Measurements from ENCODE around the gene CRIM1. TPM values are rescaled to one million over a fixed set of nuclear protein-coding genes. Genes with fewer than 3 reads are reported as not detected.

The CRIM1 gene
- total and polyA plus RNA-seq, 7 experiments from 2014 or later: 0.10 to 7.1 (median 0.92) TPM

GRCh38 chr2:36570416-36570815, 214.8 kb downstream of the CRIM1 start:
- DNase-seq (no peak), ATAC-seq (no peak)
- Mint-ChIP-seq H3K27me3 (no peaks in the 10 kb centered on the region), H3K4me3 (no peak overlapping the region), H3K27ac (no peak overlapping the region), H3K9me3 (no peaks in the 10 kb centered on the region), H3K4me1 (peaks cover 0 to 5% (median 1%) of the 10 kb centered on the region in 7 donors), H3K36me3 (peaks cover 16 to 72% (median 49%) of the 10 kb centered on the region in 5 donors)
- intact Hi-C loops (cut with micrococcal nuclease): no loop called here
- ChIA-PET CTCF (no interaction called here), POLR2A (no interaction called here)
- Histone ChIP-seq H3K4me3 (ENCODE audit: low read length) (no peak overlapping the region), H3K9me3 (ENCODE audit: control insufficient read depth in 2 of 3, low read length in 3 of 3) (no peaks in the 10 kb centered on the region), H3K4me1 (ENCODE audit: control insufficient read depth in 2 of 2, insufficient read depth in 2 of 2, low read length in 2 of 2) (no peaks in the 10 kb centered on the region), H3K36me3 (ENCODE audit: control insufficient read depth in 2 of 3, insufficient read depth in 3 of 3, low read length in 3 of 3) (peaks cover 0 to 6% (median 3%) of the 10 kb centered on the region in 3 experiments), H3K27ac (ENCODE audit: low read depth, low read length) (no peak overlapping the region), H3K27me3 (ENCODE audit: control insufficient read depth in 2 of 2, insufficient read depth in 2 of 2, low read length in 2 of 2) (no peaks in the 10 kb centered on the region)

- H3K27ac Mint-ChIP-seq: no peak overlapping the region
- H3K9me3 Mint-ChIP-seq: no peaks in the 10 kb centered on the region
- no peak for ATAC-seq
- H3K4me3 Mint-ChIP-seq: no peak overlapping the region
- H3K9me3 ChIP-seq (ENCODE audit: control insufficient read depth in 2 of 3, low read length in 3 of 3): no peaks in the 10 kb centered on the region
- POLR2A ChIA-PET: no interaction called here
- H3K27me3 Mint-ChIP-seq: no peaks in the 10 kb centered on the region
- H3K27me3 ChIP-seq (ENCODE audit: control insufficient read depth in 2 of 2, insufficient read depth in 2 of 2, low read length in 2 of 2): no peaks in the 10 kb centered on the region
- H3K4me1 Mint-ChIP-seq: peaks cover 0 to 3% (median 0%) of the 10 kb centered on the region in 7 donors
- intact Hi-C loops (cut with micrococcal nuclease): no loop called here
- H3K36me3 Mint-ChIP-seq: peaks cover 13 to 69% (median 43%) of the 10 kb centered on the region in 5 donors
- H3K4me1 ChIP-seq (ENCODE audit: control insufficient read depth in 2 of 2, insufficient read depth in 2 of 2, low read length in 2 of 2): no peaks in the 10 kb centered on the region
- no peak overlapping the region for H3K27ac ChIP-seq (ENCODE audit: low read depth, low read length)
- H3K4me3 ChIP-seq (ENCODE audit: low read length): no peak overlapping the region
- H3K36me3 ChIP-seq (ENCODE audit: control insufficient read depth in 2 of 3, insufficient read depth in 3 of 3, low read length in 3 of 3): peaks cover 0 to 3% (median 0%) of the 10 kb centered on the region in 3 experiments
- CTCF ChIA-PET: interaction anchor here (0.7 kb wide), 1 partner anchor 55 kb away, joined by 3 read pairs; no protein-coding TSS in a partner anchor
- no peak for DNase-seq
These were observed 216.6 kb downstream of the CRIM1 start for GRCh38 chr2:36572054-36572718.

GRCh38 chr2:36572719-36573059, 217.1 kb downstream of the CRIM1 start:
- no peaks in the 10 kb centered on the region for H3K27me3 ChIP-seq (ENCODE audit: control insufficient read depth in 2 of 2, insufficient read depth in 2 of 2, low read length in 2 of 2)
- DNase-seq (no peak), ATAC-seq (no peak)
- Mint-ChIP-seq H3K4me3 (no peak overlapping the region), H3K36me3 (peaks cover 14 to 71% (median 43%) of the 10 kb centered on the region in 5 donors), H3K27ac (no peak overlapping the region), H3K27me3 (no peaks in the 10 kb centered on the region), H3K4me1 (peaks cover 0 to 4% (median 0%) of the 10 kb centered on the region in 7 donors), H3K9me3 (no peaks in the 10 kb centered on the region)
- H3K36me3 ChIP-seq (ENCODE audit: control insufficient read depth in 2 of 3, insufficient read depth in 3 of 3, low read length in 3 of 3): peaks cover 0 to 4% (median 0%) of the 10 kb centered on the region in 3 experiments
- H3K9me3 ChIP-seq (ENCODE audit: control insufficient read depth in 2 of 3, low read length in 3 of 3): no peaks in the 10 kb centered on the region
- H3K27ac ChIP-seq (ENCODE audit: low read depth, low read length): no peak overlapping the region
- ChIA-PET CTCF (no interaction called here), POLR2A (no interaction called here)
- intact Hi-C loops (cut with micrococcal nuclease): no loop called here
- H3K4me3 ChIP-seq (ENCODE audit: low read length): no peak overlapping the region
- H3K4me1 ChIP-seq (ENCODE audit: control insufficient read depth in 2 of 2, insufficient read depth in 2 of 2, low read length in 2 of 2): no peaks in the 10 kb centered on the region

- H3K27me3 ChIP-seq (ENCODE audit: control insufficient read depth in 2 of 2, insufficient read depth in 2 of 2, low read length in 2 of 2): no peaks in the 10 kb centered on the region
- CTCF ChIA-PET: no interaction called here
- peaks cover 19 to 73% (median 47%) of the 10 kb centered on the region in 5 donors for H3K36me3 Mint-ChIP-seq
- POLR2A ChIA-PET: no interaction called here
- no peak for ATAC-seq
- intact Hi-C loops (cut with micrococcal nuclease): no loop called here
- H3K4me1 Mint-ChIP-seq: peaks cover under 1 to 7% (median 1%) of the 10 kb centered on the region in 7 donors
- no peak overlapping the region for H3K4me3 Mint-ChIP-seq
- no peak overlapping the region for H3K27ac Mint-ChIP-seq
- H3K36me3 ChIP-seq (ENCODE audit: control insufficient read depth in 2 of 3, insufficient read depth in 3 of 3, low read length in 3 of 3): peaks cover 0 to 9% (median 0%) of the 10 kb centered on the region in 3 experiments
- no peaks in the 10 kb centered on the region for H3K9me3 ChIP-seq (ENCODE audit: control insufficient read depth in 2 of 3, low read length in 3 of 3)
- no peaks in the 10 kb centered on the region for H3K4me1 ChIP-seq (ENCODE audit: control insufficient read depth in 2 of 2, insufficient read depth in 2 of 2, low read length in 2 of 2)
- H3K9me3 Mint-ChIP-seq: no peaks in the 10 kb centered on the region
- no peak for DNase-seq
- H3K27me3 Mint-ChIP-seq: no peaks in the 10 kb centered on the region
- H3K4me3 ChIP-seq (ENCODE audit: low read length): no peak overlapping the region
- no peak overlapping the region for H3K27ac ChIP-seq (ENCODE audit: low read depth, low read length)
These were observed 217.6 kb downstream of the CRIM1 start for GRCh38 chr2:36573165-36573564.

- Mint-ChIP-seq H3K4me3 (no peak overlapping the region), H3K27ac (peak overlapping the region in 1 of 9 donors; percentile 42), H3K4me1 (peaks cover 1 to 15% (median 10%) of the 10 kb centered on the region in 7 donors), H3K9me3 (no peaks in the 10 kb centered on the region), H3K27me3 (no peaks in the 10 kb centered on the region), H3K36me3 (peaks cover 32 to 76% (median 54%) of the 10 kb centered on the region in 5 donors)
- Histone ChIP-seq H3K27me3 (ENCODE audit: control insufficient read depth in 2 of 2, insufficient read depth in 2 of 2, low read length in 2 of 2) (no peaks in the 10 kb centered on the region), H3K27ac (ENCODE audit: low read depth, low read length) (no peak overlapping the region), H3K4me3 (ENCODE audit: low read length) (no peak overlapping the region), H3K36me3 (ENCODE audit: control insufficient read depth in 2 of 3, insufficient read depth in 3 of 3, low read length in 3 of 3) (peaks cover 0 to 16% (median 0%) of the 10 kb centered on the region in 3 experiments), H3K4me1 (ENCODE audit: control insufficient read depth in 2 of 2, insufficient read depth in 2 of 2, low read length in 2 of 2) (no peaks in the 10 kb centered on the region), H3K9me3 (ENCODE audit: control insufficient read depth in 2 of 3, low read length in 3 of 3) (no peaks in the 10 kb centered on the region)
- ATAC-seq (no peak), DNase-seq (no peak)
- POLR2A ChIA-PET: no interaction called here
- CTCF ChIA-PET: no interaction called here
- intact Hi-C loops (cut with micrococcal nuclease): no loop called here
These were observed 219.0 kb downstream of the CRIM1 start for GRCh38 chr2:36574560-36574959.

GRCh38 chr2:36577884-36578283, 222.3 kb downstream of the CRIM1 start:
- Mint-ChIP-seq H3K4me1 (peaks cover 3 to 15% (median 10%) of the 10 kb centered on the region in 7 donors), H3K27me3 (no peaks in the 10 kb centered on the region), H3K27ac (peak overlapping the region in 2 of 9 donors; percentile 50 to 55), H3K9me3 (no peaks in the 10 kb centered on the region), H3K36me3 (peaks cover 42 to 94% (median 66%) of the 10 kb centered on the region in 5 donors), H3K4me3 (peak overlapping the region in 1 of 10 donors; percentile 57)
- Histone ChIP-seq H3K9me3 (ENCODE audit: control insufficient read depth in 2 of 3, low read length in 3 of 3) (no peaks in the 10 kb centered on the region), H3K27me3 (ENCODE audit: control insufficient read depth in 2 of 2, insufficient read depth in 2 of 2, low read length in 2 of 2) (no peaks in the 10 kb centered on the region), H3K36me3 (ENCODE audit: control insufficient read depth in 2 of 3, insufficient read depth in 3 of 3, low read length in 3 of 3) (peaks cover 0 to 43% (median 0%) of the 10 kb centered on the region in 3 experiments), H3K4me1 (ENCODE audit: control insufficient read depth in 2 of 2, insufficient read depth in 2 of 2, low read length in 2 of 2) (no peaks in the 10 kb centered on the region), H3K4me3 (ENCODE audit: low read length) (no peak overlapping the region), H3K27ac (ENCODE audit: low read depth, low read length) (no peak overlapping the region)
- DNase-seq (no peak), ATAC-seq (no peak)
- CTCF ChIA-PET: interaction anchor here (1.1 kb wide), 1 partner anchor 86 kb away, joined by 3 read pairs; no protein-coding TSS in a partner anchor
- intact Hi-C loops (cut with micrococcal nuclease): no loop called here
- POLR2A ChIA-PET: no interaction called here

Data from naive thymus-derived CD4-positive, alpha-beta T cell (primary cell).